IPS-20b (cell line): Measurements from ENCODE around the gene SCFD1.

Source experiments
- H3K27ac ChIP-seq: one replicate; pipeline ENCODE4 v1.5.1; 2013; ENCODE audit warnings: low read length
- H3K27me3 ChIP-seq: 2 replicates; pipeline ENCODE4 v1.6.1; 2013; ENCODE audit warnings: mild to moderate bottlenecking, low read length, inconsistent platforms; ENCODE audit not compliant: insufficient read depth
- H3K36me3 ChIP-seq: 2 replicates; pipeline ENCODE4 v1.6.1; 2013; ENCODE audit warnings: low read depth, mild to moderate bottlenecking, inconsistent platforms, low read length, moderate library complexity; ENCODE audit not compliant: insufficient read depth
- H3K4me1 ChIP-seq: 2 replicates; pipeline ENCODE4 v1.6.1; 2013; ENCODE audit warnings: mild to moderate bottlenecking, control low read depth, inconsistent platforms, low read length, moderate library complexity; ENCODE audit not compliant: insufficient read depth
- H3K4me3 ChIP-seq: 2 replicates; pipeline ENCODE4 v1.5.1; 2013; ENCODE audit warnings: mild to moderate bottlenecking, low read length, inconsistent platforms
- H3K9ac ChIP-seq: 2 replicates; pipeline ENCODE4 v1.6.1; 2013; ENCODE audit warnings: low read depth, mild to moderate bottlenecking, inconsistent platforms, low read length, moderate library complexity
- H3K9me3 ChIP-seq: 2 replicates; pipeline ENCODE4 v1.6.1; 2013; ENCODE audit warnings: mild to moderate bottlenecking, low read depth, low read length, inconsistent platforms; ENCODE audit not compliant: insufficient read depth

SCFD1 gene

DNA sequence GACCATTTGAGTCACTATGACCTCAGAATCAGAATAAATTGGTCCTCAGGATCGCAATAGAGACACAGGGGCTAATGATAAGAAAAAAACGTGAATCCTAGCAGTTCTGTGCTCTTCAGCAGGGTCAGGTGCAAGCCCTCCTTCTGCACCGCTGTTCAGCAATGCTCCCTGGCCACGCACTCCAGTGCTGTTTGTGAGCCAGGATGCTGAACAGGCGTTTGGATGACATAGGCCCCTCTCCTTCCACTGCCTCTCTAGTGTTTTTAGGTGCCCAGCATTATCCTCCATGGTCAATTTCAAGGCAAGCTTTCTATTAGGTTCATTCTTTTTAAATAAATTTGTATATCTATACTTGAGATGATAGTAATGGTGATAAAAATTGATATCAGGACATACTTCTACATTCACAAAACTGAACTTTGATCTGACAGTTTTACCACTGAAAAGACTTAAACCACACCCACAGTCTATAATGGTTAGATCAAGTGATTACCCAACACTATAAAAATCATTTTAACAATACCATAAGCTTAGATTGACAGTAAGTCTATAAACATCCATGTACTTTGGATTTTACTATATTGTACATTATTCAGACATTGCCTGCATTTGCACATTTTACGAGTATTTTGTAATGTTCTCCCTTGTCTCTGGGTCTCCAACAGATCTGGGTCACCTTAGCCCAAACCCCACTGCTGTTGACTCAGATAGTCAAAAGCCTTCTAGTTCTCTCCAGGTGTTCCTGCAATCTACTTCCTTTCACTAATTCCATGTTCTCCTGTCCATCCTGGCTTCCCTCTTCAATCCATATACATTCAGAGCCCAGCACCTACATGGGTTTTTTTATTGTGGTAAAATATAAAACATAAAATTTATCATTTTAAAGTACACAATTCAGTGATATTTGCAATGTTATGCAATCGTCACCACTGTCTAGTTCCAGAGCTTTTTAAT is 137.3 kb downstream of the SCFD1 start:
- H3K27ac ChIP-seq: no peak overlapping the region
- H3K4me1 ChIP-seq: no peaks in the 10 kb centered on the region
- no peak overlapping the region for H3K4me3 ChIP-seq
- H3K9ac ChIP-seq: no peak overlapping the region
- H3K27me3 ChIP-seq: no peaks in the 10 kb centered on the region
- peaks cover 22% of the 10 kb centered on the region; the same call in 1 of the 2 replicates for H3K9me3 ChIP-seq
- no peaks in the 10 kb centered on the region for H3K36me3 ChIP-seq

DNA sequence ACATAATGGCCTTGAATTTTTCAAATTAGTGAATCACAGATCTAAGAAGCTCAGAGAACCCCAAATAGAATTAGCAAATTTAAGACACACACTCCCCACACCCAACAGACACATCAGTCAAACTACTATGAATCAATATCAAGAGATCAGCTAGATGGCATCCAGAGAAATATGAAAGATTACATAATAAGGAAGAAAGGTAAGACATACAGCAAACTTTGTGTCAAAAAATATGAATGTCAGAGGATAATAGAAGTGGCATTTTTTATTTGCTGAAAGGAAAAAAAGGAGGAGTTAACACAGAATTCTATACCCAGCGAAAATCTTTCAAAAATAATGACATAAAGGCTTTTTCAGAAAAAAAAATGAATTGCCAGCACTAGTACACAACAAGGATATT is 141.8 kb downstream of the SCFD1 start:
- Histone ChIP-seq H3K9ac (no peak overlapping the region), H3K9me3 (peaks cover 22% of the 10 kb centered on the region; the same call in 1 of the 2 replicates), H3K27me3 (no peaks in the 10 kb centered on the region)

DNA sequence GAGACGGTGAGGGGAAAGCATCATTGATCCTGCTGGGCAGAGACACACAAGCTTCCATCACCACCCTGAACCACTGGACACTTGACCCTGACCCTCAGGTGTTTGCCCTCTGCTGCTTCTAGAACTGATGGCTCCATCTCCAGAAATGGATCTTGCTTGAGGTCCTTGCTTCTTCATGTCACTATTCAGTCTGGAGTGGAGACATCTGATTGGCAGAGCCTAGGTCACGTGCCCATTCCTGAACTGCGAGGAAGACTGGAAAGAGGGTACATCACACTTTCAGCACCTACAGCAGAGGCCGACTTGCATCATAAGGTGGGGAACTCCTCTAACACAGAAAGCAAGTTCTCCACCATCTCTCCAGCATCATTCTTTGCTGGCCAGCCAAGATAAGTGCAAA is 145.5 kb downstream of the SCFD1 start:
- H3K9ac ChIP-seq: no peak overlapping the region
- peaks cover 15% of the 10 kb centered on the region; the same call in 1 of the 2 replicates for H3K9me3 ChIP-seq
- H3K27me3 ChIP-seq: no peaks in the 10 kb centered on the region

More for the DNA sequence above, 141.8 kb downstream of the SCFD1 start:
- Histone ChIP-seq H3K4me3 (no peak overlapping the region), H3K36me3 (no peaks in the 10 kb centered on the region), H3K27ac (no peak overlapping the region), H3K4me1 (no peaks in the 10 kb centered on the region)

DNA sequence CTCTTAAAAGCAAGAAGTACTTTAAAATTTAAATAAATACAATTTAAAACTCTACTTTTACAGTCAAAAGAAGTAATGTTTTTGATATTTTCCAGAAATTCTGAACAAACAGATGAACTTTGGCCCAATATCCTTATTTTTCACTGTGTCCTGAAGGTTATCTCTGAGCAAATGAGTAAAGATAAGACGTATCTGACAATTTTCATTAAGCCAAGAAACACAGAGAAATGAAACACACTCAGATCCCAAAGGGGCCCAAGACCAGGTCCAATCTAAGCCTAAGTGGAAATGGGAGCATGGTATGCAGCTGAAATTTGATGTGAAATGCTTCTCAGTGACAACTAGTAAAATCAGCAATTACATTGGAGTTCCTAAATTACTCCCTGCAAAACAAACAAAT is 146.7 kb downstream of the SCFD1 start:
- Histone ChIP-seq H3K36me3 (no peaks in the 10 kb centered on the region), H3K9ac (no peak overlapping the region), H3K4me3 (no peak overlapping the region), H3K27ac (no peak overlapping the region), H3K4me1 (no peaks in the 10 kb centered on the region), H3K27me3 (no peaks in the 10 kb centered on the region), H3K9me3 (peaks cover 4% of the 10 kb centered on the region; the same call in 1 of the 2 replicates)

More for the DNA sequence above, 145.5 kb downstream of the SCFD1 start:
- no peak overlapping the region for H3K27ac ChIP-seq
- H3K4me3 ChIP-seq: no peak overlapping the region
- H3K36me3 ChIP-seq: no peaks in the 10 kb centered on the region
- H3K4me1 ChIP-seq: no peaks in the 10 kb centered on the region

DNA sequence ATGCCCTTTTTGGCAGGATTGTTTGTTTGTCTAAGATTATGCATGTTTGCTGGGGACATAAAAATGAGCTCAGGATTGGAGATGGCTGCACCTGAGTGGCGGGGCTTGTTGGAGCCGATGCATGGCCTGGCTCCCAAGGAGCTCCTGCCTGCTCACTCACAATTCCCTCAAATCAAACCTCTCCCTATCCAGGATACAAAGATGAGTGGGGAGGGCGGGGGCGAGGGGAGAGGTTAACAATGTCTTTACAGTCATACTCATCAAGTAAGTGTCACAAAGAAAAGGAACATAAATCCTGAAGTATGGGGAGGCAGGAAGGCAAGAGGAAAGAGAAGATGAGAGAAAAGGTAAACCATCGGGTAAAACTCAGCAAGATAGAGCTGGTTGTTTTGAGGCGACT is 148.3 kb downstream of the SCFD1 start:
- H3K9me3 ChIP-seq: no peaks in the 10 kb centered on the region
- H3K36me3 ChIP-seq: no peaks in the 10 kb centered on the region
- H3K9ac ChIP-seq: no peak overlapping the region
- no peaks in the 10 kb centered on the region for H3K27me3 ChIP-seq
- H3K4me3 ChIP-seq: no peak overlapping the region
- no peaks in the 10 kb centered on the region for H3K4me1 ChIP-seq
- H3K27ac ChIP-seq: no peak overlapping the region

DNA sequence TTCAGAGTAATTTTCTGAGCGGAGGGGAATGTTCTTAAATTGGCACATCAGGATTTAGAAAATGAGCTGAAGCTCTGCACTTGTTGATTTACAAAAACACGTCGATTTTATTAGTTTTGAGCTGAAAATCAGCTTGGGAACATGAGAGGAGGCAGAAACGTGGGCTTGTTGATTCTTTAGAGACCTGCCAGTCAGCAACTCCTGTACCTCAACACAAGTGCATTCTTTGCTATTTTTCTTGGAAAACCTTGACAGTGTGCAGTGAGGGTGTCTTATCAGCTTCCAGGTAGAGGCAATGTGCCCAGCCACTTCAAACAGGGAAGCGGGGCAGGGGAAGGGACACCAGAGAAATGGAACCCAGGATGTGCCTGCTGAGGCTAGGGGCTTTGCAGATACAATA is 149.5 kb downstream of the SCFD1 start:
- no peaks in the 10 kb centered on the region for H3K27me3 ChIP-seq
- H3K36me3 ChIP-seq: no peaks in the 10 kb centered on the region

DNA sequence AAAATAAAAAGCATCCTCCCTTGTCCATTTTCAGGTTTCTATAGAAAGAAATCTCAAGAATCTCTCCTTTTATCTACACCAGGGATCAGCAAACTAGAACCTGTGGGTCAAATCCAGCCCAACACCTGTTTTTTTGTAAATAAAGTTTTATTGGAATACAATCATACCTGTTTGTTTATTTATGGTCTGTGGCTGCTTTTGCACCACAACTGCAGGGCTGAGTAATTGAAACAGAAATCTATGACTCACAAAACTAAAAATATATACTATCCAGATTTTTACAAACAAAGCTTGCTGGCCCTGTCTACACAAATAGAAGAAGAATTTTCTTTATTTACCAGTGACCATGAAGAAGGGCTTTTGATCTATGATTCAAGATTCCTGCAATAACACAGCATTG is 157.1 kb downstream of the SCFD1 start:
- no peaks in the 10 kb centered on the region for H3K9me3 ChIP-seq
- H3K9ac ChIP-seq: no peak overlapping the region
- no peaks in the 10 kb centered on the region for H3K27me3 ChIP-seq
- no peaks in the 10 kb centered on the region for H3K36me3 ChIP-seq
- no peak overlapping the region for H3K4me3 ChIP-seq
- H3K27ac ChIP-seq: no peak overlapping the region
- H3K4me1 ChIP-seq: no peaks in the 10 kb centered on the region

More for the DNA sequence above, 149.5 kb downstream of the SCFD1 start:
- H3K4me3 ChIP-seq: no peak overlapping the region
- no peak overlapping the region for H3K27ac ChIP-seq
- H3K4me1 ChIP-seq: no peaks in the 10 kb centered on the region
- no peak overlapping the region for H3K9ac ChIP-seq
- H3K9me3 ChIP-seq: no peaks in the 10 kb centered on the region
